ENCODE measurements around the gene IMMP2L.

IMMP2L gene

DNA sequence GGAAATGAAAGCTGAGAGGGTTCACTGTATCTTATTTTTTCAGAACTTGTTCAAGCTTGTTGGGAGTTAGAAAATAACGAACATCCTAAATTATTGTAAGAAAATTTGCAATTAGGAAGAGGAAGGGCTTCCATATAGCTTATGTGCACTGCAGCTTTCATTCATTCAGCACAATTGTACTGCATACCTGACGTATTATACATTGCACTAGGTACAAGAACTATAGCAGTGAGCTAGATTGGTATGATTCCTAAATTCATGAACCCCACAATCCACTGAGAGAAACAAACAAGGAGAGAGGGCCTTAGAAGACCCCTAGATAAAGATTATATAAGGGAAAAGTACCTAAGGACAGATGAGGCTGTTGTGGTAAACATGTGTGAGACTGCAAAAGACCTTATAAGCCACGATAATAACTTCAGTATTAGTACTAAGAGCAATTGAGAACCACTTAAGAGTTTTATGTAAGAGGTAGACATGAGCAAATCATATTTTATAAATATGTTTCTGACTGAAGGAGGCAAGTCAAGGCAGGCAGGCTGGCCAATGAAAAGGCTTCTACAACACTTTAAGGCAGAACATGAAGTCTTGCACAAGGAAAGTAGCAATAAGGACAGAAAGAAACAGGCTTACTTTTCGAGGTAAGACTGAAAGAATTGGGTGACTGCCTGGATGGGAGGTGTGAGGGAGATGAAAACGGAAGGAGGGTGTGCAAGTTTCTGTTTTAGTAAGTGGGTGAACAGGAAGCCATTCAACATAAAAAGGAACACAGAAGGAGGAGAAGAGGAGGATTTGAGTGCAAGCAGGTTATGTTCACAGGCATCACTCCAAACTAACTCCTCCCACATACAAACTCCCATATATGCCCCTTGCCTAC, 549.3 kb downstream of the IMMP2L start:
- peak; percentile 61 for DNase-seq

DNA sequence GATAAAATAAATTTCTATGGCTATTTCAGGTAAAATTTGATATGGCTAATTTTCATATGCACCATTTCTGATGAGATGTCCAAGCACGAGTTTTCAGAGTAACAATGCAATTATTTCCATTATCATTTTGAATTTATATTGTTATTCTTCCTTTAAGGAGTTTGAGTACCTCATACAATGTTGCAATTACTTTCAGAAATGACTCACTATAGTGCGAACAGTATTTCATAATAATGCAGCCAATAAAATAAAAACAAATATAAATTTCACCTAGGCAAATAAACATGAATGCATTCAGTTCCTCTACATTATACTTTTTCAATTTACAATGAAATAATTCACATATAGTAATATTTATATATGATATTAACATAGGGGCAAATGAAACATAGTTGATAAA, 550.1 kb downstream of the IMMP2L start:
- DNase-seq = no peak

DNA sequence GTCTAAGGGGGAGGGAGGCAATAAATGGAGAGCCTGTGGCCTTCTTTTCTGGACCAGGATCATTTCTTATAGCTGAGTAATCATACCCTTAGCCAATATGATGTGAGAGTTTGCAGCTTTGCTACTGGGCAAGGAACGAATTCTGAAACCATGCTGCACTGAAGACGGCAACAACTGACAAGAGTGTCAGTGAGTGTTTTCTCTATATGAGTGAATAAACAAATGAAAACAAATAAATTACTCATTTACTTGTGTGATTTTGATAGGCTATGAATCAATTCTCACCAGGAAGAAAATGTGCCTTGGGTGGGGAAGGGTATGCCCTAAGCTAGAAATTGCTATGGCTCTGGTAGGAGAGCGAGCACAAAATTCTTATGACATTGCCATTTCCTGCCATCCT, 550.8 kb downstream of the IMMP2L start:
- DNase-seq = peak; percentile 21

GRCh38 chr7:111010798-111011197, 551.5 kb downstream of the IMMP2L start:
- no peak for DNase-seq

DNA sequence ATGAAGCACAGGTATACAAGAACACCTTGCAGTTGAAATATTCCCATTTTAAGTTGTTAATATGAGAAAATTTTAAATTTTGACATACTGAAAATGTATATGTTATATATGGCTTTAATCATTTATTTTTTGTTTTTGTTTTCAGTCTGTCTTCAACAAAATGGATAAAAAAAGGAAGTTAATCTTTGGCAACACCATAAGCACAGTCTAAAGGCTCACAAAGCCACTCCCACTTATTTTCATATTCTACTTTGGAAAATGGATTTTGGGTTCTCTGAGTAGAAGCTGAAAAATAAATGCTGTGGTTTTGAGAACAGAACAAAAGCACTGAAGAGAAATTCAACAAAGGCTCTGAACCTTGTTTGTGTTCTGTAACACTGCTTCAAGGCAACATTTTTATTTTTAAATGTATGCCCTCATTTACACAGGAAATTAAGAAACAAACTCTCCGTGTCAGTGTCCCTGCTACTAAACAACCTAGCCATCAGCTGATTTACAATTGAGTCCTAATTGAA, 552.7 kb downstream of the IMMP2L start:
- DNase-seq = no peak

GRCh38 chr7:111006691-111007090, 555.6 kb downstream of the IMMP2L start:
- DNase-seq = no peak

- no peak for DNase-seq
Measured at GRCh38 chr7:111006040-111006439, 556.3 kb downstream of the IMMP2L start.

DNA sequence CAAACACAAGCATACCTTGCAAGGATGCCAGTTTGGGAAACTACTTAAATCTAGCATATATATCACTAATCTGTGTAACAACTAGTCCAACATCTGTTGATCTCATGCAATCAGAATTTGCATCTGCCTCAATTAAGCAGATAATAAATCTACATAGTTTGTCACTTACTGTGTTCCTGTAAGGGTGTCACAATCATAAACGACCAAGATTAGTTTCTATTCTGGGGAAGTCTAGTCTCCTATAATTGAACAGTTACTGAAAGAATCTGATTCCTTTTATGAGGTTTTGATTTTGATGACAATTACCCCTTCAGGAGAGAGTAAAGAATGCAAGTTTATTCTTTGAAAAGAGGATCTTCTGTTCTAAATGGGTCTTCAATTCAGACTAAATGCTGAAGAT, 556.8 kb downstream of the IMMP2L start:
- DNase-seq = no peak

- no peak for DNase-seq
Measured at GRCh38 chr7:111004310-111004901, 557.9 kb downstream of the IMMP2L start.

DNA sequence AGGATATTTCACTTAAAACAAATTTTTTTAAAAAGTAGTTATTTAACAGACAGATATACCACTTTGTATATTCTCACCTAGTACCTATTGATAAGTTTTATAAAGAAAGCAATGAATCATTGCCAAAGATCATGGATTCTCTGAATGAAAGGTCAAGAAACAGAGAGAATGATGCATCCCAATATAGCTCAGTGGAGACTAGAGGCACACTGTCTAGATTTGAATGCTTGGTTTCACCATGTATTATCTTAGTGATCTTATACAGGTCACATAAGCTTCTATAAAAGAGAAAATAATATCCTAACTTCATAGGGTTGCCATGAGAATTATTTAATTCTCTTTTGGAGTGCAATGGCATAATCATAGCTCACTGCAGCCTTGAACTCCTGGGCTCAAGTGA, 558.4 kb downstream of the IMMP2L start:
- DNase-seq = no peak

DNA sequence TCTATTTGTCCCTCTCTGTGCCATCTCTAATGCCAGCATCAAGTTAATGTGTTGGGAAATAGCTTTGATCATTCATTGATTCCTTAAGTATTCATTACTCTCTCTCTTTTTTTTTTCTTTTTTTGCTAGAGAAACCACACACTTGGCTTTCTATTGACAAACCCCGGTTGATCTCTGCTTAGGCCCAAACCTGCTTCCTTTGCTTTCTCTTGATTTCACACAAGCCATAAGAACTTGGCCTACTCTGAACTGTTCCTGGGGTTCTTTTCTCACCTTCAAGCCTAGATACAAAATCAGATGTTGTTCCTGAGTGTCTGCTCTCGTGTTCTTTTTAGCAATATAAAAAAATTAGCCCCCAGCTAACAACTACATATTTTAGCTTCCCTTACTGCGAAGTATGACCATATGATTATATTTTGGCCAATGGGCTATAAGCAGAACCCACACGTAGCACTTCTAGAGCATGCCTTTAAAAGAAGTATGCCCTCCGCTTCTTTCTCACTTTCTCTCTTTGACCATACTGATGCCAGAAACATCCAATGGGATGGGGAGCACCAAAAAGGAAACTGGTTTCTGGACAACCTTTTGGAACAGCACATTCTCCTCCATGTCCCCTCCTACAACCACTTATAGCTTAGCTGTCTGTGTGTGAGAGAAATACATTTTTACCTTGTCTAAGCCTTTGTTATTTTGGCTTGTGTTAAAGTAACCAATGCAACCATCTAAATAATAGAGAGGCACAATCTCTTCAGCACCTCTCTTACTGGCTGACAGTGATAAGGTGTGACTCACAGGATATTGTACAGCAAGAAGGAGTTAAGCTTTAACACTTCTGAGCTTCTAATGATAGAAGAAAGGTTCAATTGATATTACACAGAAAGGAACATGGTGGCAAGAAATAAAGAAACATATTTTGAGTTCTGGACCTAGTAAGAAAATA, 568.0 kb downstream of the IMMP2L start:
- no peak for DNase-seq

GRCh38 chr7:110988890-110989501, 573.3 kb downstream of the IMMP2L start:
- DNase-seq = no peak

DNA sequence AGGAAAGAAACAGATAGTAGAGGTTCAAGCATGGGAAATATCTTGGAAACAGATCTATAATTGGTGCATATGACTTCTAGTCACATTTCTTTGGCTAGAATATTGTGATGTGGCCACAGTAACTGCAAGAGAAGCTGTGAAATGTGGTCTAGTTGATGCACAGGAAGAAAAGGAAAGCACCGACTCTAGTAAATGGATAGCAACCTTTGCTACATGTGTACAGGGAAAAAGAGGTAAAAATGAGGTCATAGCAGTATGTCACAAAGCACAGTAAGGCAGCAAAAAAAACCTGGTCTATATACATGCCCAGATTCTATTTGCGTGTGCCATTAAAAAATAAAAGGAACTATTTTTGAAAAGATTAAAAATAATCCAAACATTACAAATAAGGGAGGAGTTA, 573.9 kb downstream of the IMMP2L start:
- no peak for DNase-seq

DNA sequence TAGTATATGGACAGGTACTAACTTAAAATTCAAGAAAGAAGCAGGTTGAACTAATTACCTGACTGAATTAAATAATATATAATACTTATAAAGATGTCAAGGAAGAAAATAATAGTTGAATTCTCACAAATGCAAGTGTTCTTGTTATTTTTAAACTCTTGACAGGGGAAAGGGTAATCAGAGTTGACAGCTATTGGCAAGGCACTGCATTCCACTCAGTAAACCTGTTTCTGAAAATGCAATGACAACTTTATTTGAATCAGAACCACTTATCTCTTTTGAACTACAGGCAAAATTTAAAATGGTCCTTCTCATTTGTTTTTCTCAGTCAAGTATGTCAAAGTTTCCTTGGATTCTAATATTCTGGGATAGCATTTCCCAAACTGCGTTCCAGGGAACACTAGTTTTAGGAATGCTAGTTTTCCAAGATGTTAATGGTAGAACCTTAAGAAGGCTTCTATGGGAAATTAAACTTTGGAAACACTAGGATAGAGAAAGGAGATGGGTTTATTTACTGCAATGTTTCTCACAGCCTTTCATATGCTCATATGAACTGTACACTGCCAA, 575.1 kb downstream of the IMMP2L start:
- no peak for DNase-seq

GRCh38 chr7:110983822-110984456, 578.4 kb downstream of the IMMP2L start:
- no peak for DNase-seq

- no peak for DNase-seq
Measured at GRCh38 chr7:110977127-110977737, 585.1 kb downstream of the IMMP2L start.

GRCh38 chr7:110975486-110975885, 586.8 kb downstream of the IMMP2L start:
- no peak for DNase-seq

DNA sequence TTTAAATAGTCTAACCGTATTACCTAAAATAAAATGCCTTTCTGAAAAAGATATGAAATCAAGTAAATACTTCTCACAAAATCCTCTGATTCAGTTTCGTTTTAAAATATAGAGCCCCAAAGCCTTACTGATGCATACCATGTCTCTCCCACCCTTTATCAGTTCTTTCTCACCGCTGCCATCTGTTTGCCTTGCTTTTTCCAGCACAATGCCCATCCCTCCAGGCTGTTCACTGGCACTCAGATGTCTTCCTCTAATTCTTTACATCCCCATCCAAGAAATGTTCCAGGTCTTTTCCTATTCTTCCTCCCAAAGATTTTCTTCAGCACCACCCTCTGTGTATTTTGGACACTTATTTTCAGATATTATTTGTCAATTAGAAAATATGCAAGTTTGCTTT, 587.9 kb downstream of the IMMP2L start:
- DNase-seq = no peak

DNA sequence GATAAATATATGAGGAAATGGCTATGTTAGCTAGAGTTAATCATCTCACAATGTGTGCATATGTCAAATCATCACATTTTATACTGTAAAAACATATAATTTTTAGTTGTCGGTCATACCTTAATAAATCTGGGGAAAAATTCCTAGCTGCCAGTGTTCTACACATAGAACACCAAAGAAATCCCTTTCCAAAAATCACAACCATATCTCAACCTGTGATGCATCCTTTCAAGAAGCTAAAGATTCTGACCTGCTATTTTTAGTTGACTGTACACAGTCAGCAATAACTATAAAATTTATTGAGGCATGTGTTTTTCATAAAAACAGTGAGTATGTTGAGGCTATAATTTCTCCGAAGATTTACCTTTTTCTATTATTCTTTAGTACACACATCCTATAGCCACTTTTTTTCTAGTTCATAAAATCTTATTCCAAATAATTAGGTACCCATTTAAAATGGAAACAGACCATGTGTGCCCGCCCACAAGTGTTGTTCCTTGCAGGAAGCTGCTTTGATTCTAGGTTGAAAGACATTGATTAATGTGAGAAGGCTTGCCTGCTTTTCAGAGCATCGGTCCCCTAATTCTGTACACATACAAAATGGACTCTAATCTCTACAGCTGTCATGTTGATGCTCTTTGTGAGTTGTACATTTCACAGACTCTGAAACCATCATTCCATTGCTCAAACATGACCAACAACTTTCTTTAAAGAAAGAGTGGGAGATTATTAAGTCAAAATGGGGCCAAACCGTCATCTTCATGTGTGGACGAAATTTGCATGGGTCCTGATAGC, 588.9 kb downstream of the IMMP2L start:
- no peak for DNase-seq

GRCh38 chr7:110964775-110965174, 597.5 kb downstream of the IMMP2L start:
- DNase-seq = no peak

DNA sequence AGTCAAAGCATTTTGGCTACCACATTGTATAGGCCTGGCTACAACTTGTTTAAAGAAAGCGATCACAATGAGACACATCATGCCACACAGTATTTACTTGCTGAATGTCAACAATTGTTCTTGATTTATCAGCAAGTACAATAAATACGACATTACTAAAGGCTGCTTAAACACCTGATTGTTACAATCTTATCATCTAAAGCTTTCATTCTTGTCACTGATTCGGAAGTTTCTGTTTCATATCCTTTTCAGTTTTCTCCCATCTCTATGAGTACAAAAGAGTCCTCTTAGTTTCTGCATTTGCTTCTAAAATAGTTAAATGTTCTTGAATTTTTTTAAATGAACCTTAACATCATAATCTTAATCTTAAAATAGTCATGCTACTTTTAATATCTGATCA, 599.5 kb downstream of the IMMP2L start:
- DNase-seq = no peak

All from stimulated activated CD4-positive, alpha-beta T cell treated with anti-CD3 and anti-CD28 coated beads, Interleukin-4, amount 100 ng/mL, for 24 hours (primary cell).